ENCODE measurements around the gene UBASH3B.
A peak's percentile ranks its signal among the peaks of the same experiment; 100 is the strongest.
"Not testable (repeated sequence)": the region's sequence is repeated elsewhere in the genome, so short reads cannot be mapped to it uniquely, and the experiment has no call there.

Gene UBASH3B

GRCh38 chr11:122655527-122656072 is at the start of gene UBASH3B:
Gene UBASH3B, plus strand, starts transcription at chr11:122655722. Its CDS starts 328 bp downstream, at chr11:122656050.
- DNase-seq (ENCODE audit: extremely low read depth, low read depth) = peak; percentile 69
- TF ChIP-seq, protein P1, sequence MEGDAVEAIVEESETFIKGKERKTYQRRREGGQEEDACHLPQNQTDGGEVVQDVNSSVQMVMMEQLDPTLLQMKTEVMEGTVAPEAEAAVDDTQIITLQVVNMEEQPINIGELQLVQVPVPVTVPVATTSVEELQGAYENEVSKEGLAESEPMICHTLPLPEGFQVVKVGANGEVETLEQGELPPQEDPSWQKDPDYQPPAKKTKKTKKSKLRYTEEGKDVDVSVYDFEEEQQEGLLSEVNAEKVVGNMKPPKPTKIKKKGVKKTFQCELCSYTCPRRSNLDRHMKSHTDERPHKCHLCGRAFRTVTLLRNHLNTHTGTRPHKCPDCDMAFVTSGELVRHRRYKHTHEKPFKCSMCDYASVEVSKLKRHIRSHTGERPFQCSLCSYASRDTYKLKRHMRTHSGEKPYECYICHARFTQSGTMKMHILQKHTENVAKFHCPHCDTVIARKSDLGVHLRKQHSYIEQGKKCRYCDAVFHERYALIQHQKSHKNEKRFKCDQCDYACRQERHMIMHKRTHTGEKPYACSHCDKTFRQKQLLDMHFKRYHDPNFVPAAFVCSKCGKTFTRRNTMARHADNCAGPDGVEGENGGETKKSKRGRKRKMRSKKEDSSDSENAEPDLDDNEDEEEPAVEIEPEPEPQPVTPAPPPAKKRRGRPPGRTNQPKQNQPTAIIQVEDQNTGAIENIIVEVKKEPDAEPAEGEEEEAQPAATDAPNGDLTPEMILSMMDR (IDR thresholded peaks at IDR 0.05; ENCODE audit: low read depth, low read length, missing control alignments) = no peak
- peak within 1 kb of the TSS; percentile 68 for H3K4me3 ChIP-seq (replicated peaks; ENCODE audit: low read depth, low read length)

GRCh38 chr11:122607162-122607561 is 48.4 kb upstream of the UBASH3B start:
- not testable (repeated sequence) for DNase-seq (ENCODE audit: extremely low read depth, low read depth); H3K4me3 ChIP-seq (replicated peaks; ENCODE audit: low read depth, low read length)

GRCh38 chr11:122612123-122612824 is 43.2 kb upstream of the UBASH3B start:
- TF ChIP-seq, protein P1 (IDR thresholded peaks at IDR 0.05; ENCODE audit: low read depth, low read length, missing control alignments) = no peak
- H3K4me3 ChIP-seq (replicated peaks; ENCODE audit: low read depth, low read length) = no peak overlapping the region
- DNase-seq (ENCODE audit: extremely low read depth, low read depth) = no peak

- H3K4me3 ChIP-seq (replicated peaks; ENCODE audit: low read depth, low read length) = no peak overlapping the region
- DNase-seq (ENCODE audit: extremely low read depth, low read depth) = no peak
- TF ChIP-seq, protein P1 (IDR thresholded peaks at IDR 0.05; ENCODE audit: low read depth, low read length, missing control alignments) = no peak
Measured at GRCh38 chr11:122616718-122617117, 38.8 kb upstream of the UBASH3B start.

- DNase-seq (ENCODE audit: extremely low read depth, low read depth) = no peak
- TF ChIP-seq, protein P1 (IDR thresholded peaks at IDR 0.05; ENCODE audit: low read depth, low read length, missing control alignments) = no peak
- no peak overlapping the region for H3K4me3 ChIP-seq (replicated peaks; ENCODE audit: low read depth, low read length)
Measured at GRCh38 chr11:122617297-122617696, 38.2 kb upstream of the UBASH3B start.

GRCh38 chr11:122617926-122618325 is 37.6 kb upstream of the UBASH3B start:
- no peak overlapping the region for H3K4me3 ChIP-seq (replicated peaks; ENCODE audit: low read depth, low read length)
- TF ChIP-seq, protein P1 (IDR thresholded peaks at IDR 0.05; ENCODE audit: low read depth, low read length, missing control alignments) = no peak
- DNase-seq (ENCODE audit: extremely low read depth, low read depth) = no peak

- TF ChIP-seq, protein P1 (IDR thresholded peaks at IDR 0.05; ENCODE audit: low read depth, low read length, missing control alignments) = no peak
- no peak for DNase-seq (ENCODE audit: extremely low read depth, low read depth)
- H3K4me3 ChIP-seq (replicated peaks; ENCODE audit: low read depth, low read length) = no peak overlapping the region
Measured at GRCh38 chr11:122618927-122619326, 36.6 kb upstream of the UBASH3B start.

All from HFF-Myc (cell line).